Fibroblast of pulmonary artery (primary cell): ENCODE measurements around the gene DTWD2.
"Not testable (repeated sequence)": the region's sequence is repeated elsewhere in the genome, so short reads cannot be mapped to it uniquely, and the experiment has no call there.

Experiments used
- DNase-seq: peaks from one replicate; pipeline ENCODE4 v3.0.0-alpha.2; 2010; ENCODE audit warnings: low read depth
- H3K4me3 ChIP-seq: replicated peaks from 2 replicates; pipeline ENCODE4 v1.5.1; 2011; ENCODE audit warnings: low read depth, mild to moderate bottlenecking, control low read depth, low read length, moderate library complexity
- CTCF ChIP-seq: IDR thresholded peaks from 2 replicates; pipeline ENCODE4 v1.5.1; 2011; ENCODE audit warnings: mild to moderate bottlenecking, control low read depth, low read length, inconsistent platforms; ENCODE audit errors: missing control alignments

DTWD2 gene

GRCh38 chr5:118919016-118919415 is 69.3 kb downstream of the DTWD2 start:
- TF ChIP-seq CTCF: no peak
- H3K4me3 ChIP-seq: no peak overlapping the region
- no peak for DNase-seq

GRCh38 chr5:118918232-118918631 is 70.1 kb downstream of the DTWD2 start:
- no peak for DNase-seq
- no peak overlapping the region for H3K4me3 ChIP-seq
- no peak for TF ChIP-seq CTCF

DNA sequence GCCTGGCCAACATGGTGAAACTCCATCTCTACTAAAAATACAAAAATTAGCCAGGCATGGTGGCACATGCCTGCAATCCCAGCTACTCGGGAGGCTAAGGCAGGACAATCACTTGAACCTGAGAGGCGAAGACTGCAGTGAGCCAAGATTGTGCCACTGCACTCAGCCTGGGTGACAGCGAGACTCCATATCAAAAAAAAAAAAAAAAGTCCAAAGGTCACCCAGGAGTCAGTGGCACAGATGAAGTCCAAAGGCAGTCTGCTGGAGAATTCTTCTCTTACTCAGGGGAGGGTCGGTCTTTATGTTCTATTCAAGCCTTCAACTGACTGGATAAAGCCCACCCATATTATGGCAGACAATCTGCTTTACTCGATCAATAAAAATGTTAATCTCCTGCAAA is 80.8 kb downstream of the DTWD2 start:
- DNase-seq, H3K4me3 ChIP-seq: not testable (repeated sequence)

GRCh38 chr5:118906947-118907346 is 81.4 kb downstream of the DTWD2 start:
- no peak for TF ChIP-seq CTCF
- H3K4me3 ChIP-seq: no peak overlapping the region
- no peak for DNase-seq

DNA sequence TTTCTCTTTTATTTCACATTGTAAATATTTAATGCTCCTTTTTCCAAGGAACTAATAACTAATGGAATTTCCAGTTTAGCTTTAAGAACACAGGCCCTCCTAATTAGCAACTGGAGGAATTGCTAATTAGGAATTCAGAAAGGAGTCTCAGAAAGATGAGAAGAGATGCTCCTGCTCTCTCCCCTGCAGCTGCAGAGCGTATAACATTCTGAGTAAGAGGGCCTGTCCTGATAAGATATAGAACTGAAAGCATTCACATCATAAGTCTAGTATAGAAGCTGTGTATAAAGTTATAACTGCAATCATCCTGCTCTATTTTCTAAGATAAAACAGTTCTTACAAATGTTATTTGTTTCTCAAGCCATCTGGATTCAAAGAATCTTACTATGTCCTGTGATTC is 83.2 kb downstream of the DTWD2 start:
- DNase-seq: no peak
- H3K4me3 ChIP-seq: no peak overlapping the region

DNA sequence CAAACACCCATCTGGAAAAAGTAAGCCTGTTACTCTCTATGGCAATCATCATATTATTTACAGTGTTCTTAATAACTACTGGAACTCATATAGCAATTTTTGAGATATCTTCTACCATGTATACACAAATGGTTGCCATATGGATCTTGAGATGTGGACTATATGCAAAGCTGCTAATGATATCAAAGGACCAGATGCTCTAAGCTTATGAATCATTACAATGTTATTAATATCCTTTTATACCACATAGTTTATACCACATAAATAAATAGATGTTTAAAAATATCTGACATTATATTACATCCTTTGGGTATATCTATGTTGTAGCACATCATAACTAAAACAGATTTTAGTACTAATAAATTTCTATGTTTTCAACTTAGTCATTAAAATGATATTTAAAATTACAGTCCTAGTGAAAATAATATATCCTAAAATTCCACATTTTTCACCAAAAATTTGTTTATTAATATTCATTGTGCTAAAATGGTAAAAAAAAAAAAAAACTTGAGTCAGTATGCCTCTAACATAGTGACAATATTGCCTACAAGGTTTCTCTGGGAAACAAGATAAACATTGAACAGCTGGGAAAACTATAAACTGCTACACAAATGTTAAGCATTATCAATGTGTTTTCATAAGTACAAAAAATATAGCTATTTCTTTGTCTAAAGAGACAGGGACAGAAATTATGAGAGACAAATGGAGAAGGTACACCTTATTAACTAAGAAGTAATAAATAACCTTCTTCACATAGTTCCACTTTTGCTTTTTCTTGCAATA is 85.5 kb downstream of the DTWD2 start:
- no peak for DNase-seq
- TF ChIP-seq CTCF: no peak
- H3K4me3 ChIP-seq: no peak overlapping the region

More for the DNA sequence above, 83.2 kb downstream of the DTWD2 start:
- no peak for TF ChIP-seq CTCF

- H3K4me3 ChIP-seq: no peak overlapping the region
- no peak for TF ChIP-seq CTCF
- DNase-seq: no peak
Observed at GRCh38 chr5:118894709-118895108, 93.6 kb downstream of the DTWD2 start.
